Ovary (tissue), 9 donors: Measurements from ENCODE around the gene KDM8. TPM values are rescaled to one million over a fixed set of nuclear protein-coding genes. Genes with fewer than 3 reads are reported as not detected.
"Not testable (repeated sequence)": the region's sequence is repeated elsewhere in the genome, so short reads cannot be mapped to it uniquely, and the experiment has no call there.

ENCODE experiments used
- DNase-seq, 5 donors: peaks; one replicate each; pipeline ENCODE4 v3.0.0-alpha.2; 2019 to 2020
- H3K27ac ChIP-seq, 2 donors: fragments of 200-600 bp; one replicate each; pipeline versions ENCODE4 v1.5.1 to v1.8.0; 2019 to 2022
- H3K27me3 ChIP-seq: fragments of 200-600 bp; one replicate; pipeline ENCODE4 v1.8.0; 2022
- H3K36me3 ChIP-seq: fragments of 200-600 bp; sonication (generic); one replicate; pipeline ENCODE4 v1.5.1; 2019
- H3K4me1 ChIP-seq: one replicate; pipeline ENCODE4 v1.8.1; 2013; ENCODE audit warnings: mild to moderate bottlenecking, moderate library complexity; ENCODE audit not compliant: insufficient read depth
- H3K4me3 ChIP-seq: fragments of 200-600 bp; sonication (generic); one replicate; pipeline ENCODE4 v1.5.1; 2017
- H3K9me3 ChIP-seq, 2 donors: fragments of 200-600 bp in 1 of 2; sonication (generic) in 1 of 2; one replicate each; pipeline versions ENCODE4 v1.5.1 to v1.8.1; 2013 to 2019; ENCODE audit warnings: mild to moderate bottlenecking in 1 of 2, moderate library complexity in 1 of 2
- CTCF ChIP-seq, 3 donors: fragments of 450-650 bp in 2 of 3; fragments of 200-600 bp in 1 of 3; IDR thresholded peaks; one replicate each; pipeline versions ENCODE4 v1.5.1 to v1.8.0; 2016 to 2022; ENCODE audit warnings: antibody characterized with exemption in 3 of 3, mild to moderate bottlenecking in 1 of 3
- EP300 ChIP-seq: sonication (generic); formaldehyde crosslinking; IDR thresholded peaks from one replicate; pipeline ENCODE4 v1.6.1; 2017; ENCODE audit warnings: antibody characterized with exemption
- POLR2A ChIP-seq: fragments of 450-650 bp; IDR thresholded peaks from one replicate; pipeline ENCODE4 v1.6.1; 2017; ENCODE audit warnings: antibody characterized with exemption, mild to moderate bottlenecking, moderate library complexity
- WGBS, 3 donors: extraction: QIAGEN DNeasy Blood & Tissue Kit in 1 of 3; methylation state at CpG; one replicate each; pipeline versions ENCODE4 v1.1.5 to v1.1.7; 2013 to 2017; 5-methylcytosine and 5-hydroxymethylcytosine counted together
- intact Hi-C, 4 donors: fragments of 100-400 bp; cut with DNase I; formaldehyde crosslinking; loops; one replicate each; pipeline versions ENCODE4 v1.11.0 to v1.15.1; 2022 to 2023
- polyA plus RNA-seq, 2 donors: library from polyadenylated mRNA; stranded (reverse); fragments of 200-250 nt in 1 of 2; fragments of 350-450 nt in 1 of 2; fragmentation: Illumina TruSeq in 1 of 2; extraction: RNeasy Lipid Tissue Mini Kit (QIAGEN cat#74804) in 1 of 2; gene quantifications; one replicate each; pipeline ENCODE4 v1.2.3, GENCODE V29; 2013 to 2014
- total RNA-seq, 7 donors: library from RNA; depleted of rRNA in 2 of 7; stranded (reverse); fragments of >200 nt in 2 of 7; fragmentation: NEBNext Ultra II Directional in 3 of 7; extraction: Animal tissue kit (Norgen Biotek cat#: 25700) in 3 of 7; gene quantifications; one replicate each; pipeline versions ENCODE4 v1.1.0 to v1.2.4, GENCODE V29; 2016 to 2023
- donor health status: DM: no; HTN: no; CAD: no; lungs with moderate emphysema.
- donor health status: DM: no; HTN: no; CAD: no.
- donor health status: Bipolar disorder and iron deficiency.
- donor health status: DM: yes; HTN: yes; CAD: no.
- donor health status: DM: no; HTN: no; CAD: no.
- donor health status: DM: yes; HTN: yes; CAD: no.

The KDM8 gene
- total and polyA plus RNA-seq, 9 donors, result 3.7 to 11.0 (median 5.0) TPM

DNA sequence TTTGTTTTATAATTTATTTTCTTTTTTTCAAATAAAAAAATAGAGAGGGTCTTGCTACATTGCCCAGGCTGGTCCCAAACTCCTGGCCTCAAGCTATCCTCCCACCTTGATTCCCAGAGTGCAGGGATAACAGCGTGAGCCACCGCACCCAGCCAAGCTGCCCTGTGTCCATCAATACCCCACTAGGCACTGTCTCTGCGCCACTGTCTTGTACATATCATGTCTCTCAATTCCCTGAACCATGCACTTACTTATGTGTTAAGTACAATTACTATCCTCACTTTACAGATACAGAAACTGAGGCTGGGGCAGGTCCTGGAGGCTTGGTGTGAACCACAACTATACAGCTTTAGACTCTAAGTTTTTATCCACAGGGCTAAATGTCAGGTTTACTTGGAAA lies 53.5 kb downstream of the KDM8 start:
- no peaks in the 10 kb centered on the region for H3K36me3 ChIP-seq
- H3K27me3 ChIP-seq, result no peaks in the 10 kb centered on the region
- peaks cover 15% of the 10 kb centered on the region for H3K4me1 ChIP-seq
- H3K27ac ChIP-seq, result no peak overlapping the region
- H3K4me3 ChIP-seq, result no peak overlapping the region
- H3K9me3 ChIP-seq, result no peaks in the 10 kb centered on the region
- no peak for DNase-seq
- 98 to 99% (median 98%) methylated on average over 3 of the region's 3 CpGs for WGBS, 3 donors
- TF ChIP-seq CTCF (IDR thresholded peaks at IDR 0.05), result no peak
- no peak for TF ChIP-seq EP300
- TF ChIP-seq POLR2A, result no peak
- intact Hi-C loops, result no loop called here

GRCh38 chr16:27257271-27257670 lies 53.9 kb downstream of the KDM8 start:
- Histone ChIP-seq H3K36me3 (no peaks in the 10 kb centered on the region), H3K4me3 (no peak overlapping the region), H3K4me1 (peaks cover 15% of the 10 kb centered on the region), H3K27me3 (no peaks in the 10 kb centered on the region), H3K27ac (no peak overlapping the region), H3K9me3 (no peaks in the 10 kb centered on the region)
- 94 to 95% (median 94%) methylated on average over 14 of the region's 14 CpGs for WGBS, 3 donors
- no peak for TF ChIP-seq CTCF (IDR thresholded peaks at IDR 0.05)
- intact Hi-C loops, result no loop called here
- DNase-seq, result no peak

GRCh38 chr16:27258241-27258734 lies 55.0 kb downstream of the KDM8 start:
- WGBS, 3 donors, result 23 to 44% (median 24%) methylated on average over 3 of the region's 3 CpGs
- H3K4me3 ChIP-seq, result no peak overlapping the region
- TF ChIP-seq CTCF (IDR thresholded peaks at IDR 0.05), result no peak
- no peak for TF ChIP-seq POLR2A
- no peak for TF ChIP-seq EP300
- no peaks in the 10 kb centered on the region for H3K36me3 ChIP-seq
- no peaks in the 10 kb centered on the region for H3K9me3 ChIP-seq
- intact Hi-C loops, result no loop called here
- H3K27me3 ChIP-seq, result no peaks in the 10 kb centered on the region
- H3K4me1 ChIP-seq, result peaks cover 15% of the 10 kb centered on the region
- no peak overlapping the region for H3K27ac ChIP-seq
- DNase-seq, result no peak

DNA sequence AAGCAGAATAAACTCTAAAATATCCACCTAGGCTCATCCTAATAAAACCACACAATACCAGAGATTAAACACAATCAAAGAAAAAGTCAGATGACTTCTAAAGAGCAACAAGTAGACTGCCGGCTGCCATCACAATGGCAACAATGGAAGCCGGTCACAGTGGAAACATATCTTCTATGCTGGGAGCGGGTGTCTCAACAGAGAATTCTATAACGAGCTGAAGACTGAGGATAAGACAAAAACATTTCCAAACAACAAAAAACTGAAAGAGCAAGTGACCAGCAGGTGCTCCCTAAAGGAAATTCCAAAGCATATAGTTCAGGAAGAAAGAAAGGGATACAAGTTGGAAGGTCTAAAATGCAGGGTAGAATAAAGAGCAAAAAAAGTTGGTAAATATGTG lies 56.4 kb downstream of the KDM8 start:
- Histone ChIP-seq H3K36me3 (no peaks in the 10 kb centered on the region), H3K27me3 (no peaks in the 10 kb centered on the region), H3K9me3 (no peaks in the 10 kb centered on the region), H3K27ac (no peak overlapping the region), H3K4me3 (no peak overlapping the region), H3K4me1 (peaks cover 8% of the 10 kb centered on the region)
- intact Hi-C loops, result loop anchor here in 1 of 4 donors (10.0 kb wide), 1 partner anchor 465 kb away; no protein-coding TSS in a partner anchor
- DNase-seq, result no peak
- TF ChIP-seq POLR2A (no peak), CTCF (IDR thresholded peaks at IDR 0.05) (no peak), EP300 (no peak)
- 77 to 85% (median 82%) methylated on average over 4 of the region's 4 CpGs for WGBS, 3 donors

- not testable (repeated sequence) for H3K27ac ChIP-seq, H3K36me3 ChIP-seq, H3K4me3 ChIP-seq, H3K9me3 ChIP-seq, H3K27me3 ChIP-seq, DNase-seq, H3K4me1 ChIP-seq
- WGBS, 3 donors, result 89 to 95% (median 93%) methylated on average over 2 of the region's 2 CpGs
- intact Hi-C loops, result loop anchor here in 1 of 4 donors (10.0 kb wide), 1 partner anchor 462 kb away; no protein-coding TSS in a partner anchor
Observed at GRCh38 chr16:27262904-27263423, 59.6 kb downstream of the KDM8 start.
